NCI-H510A (cell line): ENCODE measurements around the gene ATP5ME.
"Not testable (repeated sequence)": the region's sequence is repeated elsewhere in the genome, so short reads cannot be mapped to it uniquely, and the experiment has no call there.

Experiments
- DNase-seq: peaks from one replicate; lab custom pipeline; 2025; lab: John Stamatoyannopoulos, UW

Gene ATP5ME

DNA sequence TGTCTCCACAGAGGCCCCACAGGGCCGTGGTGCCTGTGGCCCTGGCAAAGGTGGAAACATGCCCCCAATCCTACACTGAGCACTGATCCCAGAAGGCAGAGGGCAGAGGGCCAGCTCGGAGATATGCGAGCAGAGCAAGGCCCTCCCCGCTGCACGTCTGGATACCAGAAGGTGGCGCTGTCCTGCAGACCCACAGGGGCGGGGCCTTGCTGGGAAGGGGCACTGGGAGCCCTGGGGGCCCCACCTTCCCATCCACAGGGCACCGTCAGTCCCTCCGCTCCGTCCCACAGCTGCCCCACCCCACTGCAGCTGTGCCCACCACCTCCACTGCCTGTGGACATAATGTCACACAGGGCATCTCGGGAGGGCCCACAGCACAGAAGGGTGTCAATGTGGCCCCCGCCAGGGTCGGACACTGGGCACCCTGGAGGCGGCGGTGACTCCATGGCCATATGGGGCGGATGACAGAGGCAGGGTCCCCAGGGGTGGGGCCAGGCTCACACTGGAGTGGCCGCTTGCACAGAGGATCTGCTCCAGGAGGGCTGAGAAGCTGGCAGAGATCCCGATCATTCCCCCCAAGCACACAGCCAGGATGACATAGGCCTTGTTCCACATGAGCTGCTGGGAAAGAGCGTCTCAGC is 10.0 kb upstream of the ATP5ME start:
- no peak for DNase-seq

DNA sequence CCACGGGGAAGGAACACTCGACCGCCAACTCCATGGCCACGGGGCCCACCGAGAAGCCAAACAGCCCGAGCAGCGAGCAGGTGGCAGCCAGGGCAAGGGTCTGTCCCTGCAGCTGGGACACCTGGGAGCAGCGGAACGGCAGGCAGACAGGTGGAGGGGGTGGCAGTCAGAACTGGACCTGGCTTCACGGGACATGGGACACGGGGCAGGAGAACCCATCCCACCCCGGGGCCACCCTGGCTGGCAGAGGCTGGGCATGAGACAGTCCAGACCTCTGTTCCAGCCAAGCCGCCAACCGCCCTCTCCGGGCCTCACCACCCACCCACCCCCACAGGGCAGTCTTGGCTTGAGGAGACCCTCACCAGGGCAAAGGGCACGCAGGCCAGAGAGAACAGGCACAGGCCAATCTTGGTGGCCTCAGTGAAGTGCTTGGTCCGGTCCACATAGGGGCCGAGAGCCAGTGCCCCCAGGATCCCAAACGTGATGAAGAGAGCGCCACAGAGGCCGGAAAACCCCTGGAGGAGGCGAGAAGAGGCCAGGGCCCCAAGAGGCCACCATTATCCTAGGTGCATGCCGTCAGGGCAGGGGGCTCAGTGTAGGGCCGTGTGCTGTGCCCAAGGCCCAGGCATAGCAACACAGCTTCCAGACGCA is 9.3 kb upstream of the ATP5ME start:
- DNase-seq = no peak

DNA sequence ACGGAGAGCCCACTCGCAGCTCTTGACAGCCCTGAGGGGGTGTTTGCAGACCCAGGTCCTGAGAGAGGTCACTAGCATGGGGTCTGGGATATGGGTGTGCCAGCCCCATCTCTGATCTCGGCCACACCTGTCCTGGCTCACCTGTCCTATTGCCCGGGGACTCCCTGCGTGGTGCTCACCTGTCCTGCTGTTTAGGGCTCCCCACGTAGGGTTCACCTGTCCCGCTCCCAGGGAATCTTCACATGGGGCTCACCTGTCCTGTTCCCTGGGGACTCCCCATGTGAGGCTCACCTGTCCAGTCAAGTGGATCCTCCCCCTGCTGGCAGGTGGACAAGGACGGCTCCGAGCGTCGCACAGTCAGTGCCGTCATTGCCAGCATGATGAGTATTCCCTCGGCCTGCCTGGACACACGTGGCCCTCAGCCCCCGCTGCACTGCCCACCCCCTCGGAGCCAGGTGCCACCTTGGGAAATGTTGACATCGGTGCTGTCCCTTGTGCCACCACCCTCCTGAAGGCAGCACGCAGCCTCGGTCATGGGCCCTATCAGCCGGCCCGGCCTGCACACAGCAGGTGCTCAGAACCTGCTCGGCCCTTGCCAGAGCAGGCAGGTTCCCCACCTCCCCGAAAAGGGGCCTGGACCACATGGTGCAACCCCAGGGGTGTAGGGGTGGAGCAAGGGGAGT is 8.6 kb upstream of the ATP5ME start:
- DNase-seq = no peak

DNA sequence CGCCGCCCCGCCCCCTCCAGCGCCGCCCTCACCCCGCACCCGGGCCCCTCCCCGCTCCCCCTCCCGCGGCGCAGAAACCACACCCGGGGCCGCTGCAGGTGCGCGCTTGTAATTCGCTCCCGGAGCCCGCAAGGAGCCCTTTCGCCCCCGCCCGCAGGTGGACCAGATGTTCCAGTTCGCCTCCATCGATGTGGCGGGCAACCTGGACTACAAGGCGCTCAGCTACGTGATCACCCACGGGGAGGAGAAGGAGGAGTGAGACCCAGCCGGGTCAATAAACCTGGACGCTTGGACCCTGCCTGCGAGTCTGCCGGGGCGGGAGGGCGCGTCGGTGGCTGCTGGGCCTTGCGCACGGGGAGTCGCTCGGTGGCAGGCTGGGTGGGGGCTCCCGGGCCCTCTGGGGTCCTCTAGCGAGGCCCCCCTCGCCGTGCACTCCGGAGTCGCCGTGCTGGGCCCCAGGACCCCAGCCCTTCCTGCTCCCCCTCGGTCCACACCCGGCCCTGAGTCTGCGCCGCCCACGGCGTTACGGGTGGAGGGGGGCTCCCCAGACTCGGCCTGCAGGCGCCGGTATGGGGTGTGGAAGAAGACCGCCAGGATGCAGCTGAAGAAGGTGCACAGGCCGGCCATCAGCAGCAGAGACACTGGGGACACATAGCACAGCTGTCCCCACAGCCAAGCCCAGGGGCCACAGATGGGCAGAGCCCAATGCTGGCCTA is 7.8 kb upstream of the ATP5ME start:
- peak; percentile 74 for DNase-seq

- no peak for DNase-seq
Measured at GRCh38 chr4:680928-681645, 7.0 kb upstream of the ATP5ME start.

DNA sequence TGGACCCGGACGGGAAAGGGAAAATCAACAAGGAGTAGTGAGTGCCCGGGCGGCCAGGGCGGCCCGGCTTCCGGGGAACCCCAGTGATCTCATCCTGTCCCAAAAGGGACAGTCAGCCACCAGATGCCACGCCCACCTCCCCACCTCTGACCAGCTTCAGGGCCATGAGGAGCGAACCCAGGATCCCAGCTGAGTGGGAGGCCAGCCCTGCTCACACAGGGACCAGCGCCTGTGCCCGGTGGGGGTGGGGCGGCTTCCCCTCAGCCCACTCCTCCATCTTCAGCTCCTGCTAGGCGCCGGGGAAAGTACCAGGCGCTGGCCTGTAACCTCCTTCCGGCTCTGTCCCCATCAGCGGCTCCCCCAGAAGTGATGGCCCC is 6.5 kb upstream of the ATP5ME start:
- no peak for DNase-seq

DNA sequence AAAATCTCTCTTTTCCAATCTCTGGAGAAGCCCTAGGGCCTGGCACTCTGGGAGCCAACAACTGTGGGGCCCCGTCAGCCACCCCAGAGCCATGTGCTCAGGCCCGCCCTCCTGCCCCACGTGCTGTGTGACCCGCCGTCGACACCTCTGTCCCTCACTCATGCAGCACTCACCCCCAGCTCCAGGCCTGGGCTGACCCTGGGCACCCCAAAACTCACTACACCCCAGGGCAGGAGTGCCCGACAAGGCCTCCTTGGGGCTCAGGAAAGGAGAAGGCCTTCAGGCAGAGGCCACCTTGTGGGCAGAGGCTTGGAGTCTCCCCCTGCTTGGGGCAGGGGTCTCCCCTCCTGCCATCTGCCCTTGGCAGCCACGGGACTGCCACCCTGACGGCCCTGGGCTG is 6.0 kb upstream of the ATP5ME start:
- no peak for DNase-seq

DNA sequence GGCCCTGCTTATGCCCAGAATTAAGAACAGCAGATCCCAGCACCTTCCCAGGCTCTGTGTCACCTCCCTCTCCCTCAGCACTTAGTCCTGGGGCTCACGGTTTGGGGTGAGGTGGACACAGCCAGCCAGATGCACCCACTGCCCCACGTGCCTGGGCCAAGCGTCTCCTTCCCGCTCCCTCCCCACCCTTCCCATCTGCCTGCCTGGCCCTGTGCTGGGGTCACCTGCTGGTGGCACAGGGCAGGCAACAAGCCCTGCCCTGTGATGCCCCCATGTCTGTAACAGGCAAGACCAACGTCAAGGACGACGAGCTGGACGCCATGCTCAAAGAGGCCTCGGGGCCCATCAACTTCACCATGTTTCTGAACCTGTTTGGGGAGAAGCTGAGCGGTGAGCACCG is 5.6 kb upstream of the ATP5ME start:
- DNase-seq = no peak

- DNase-seq = no peak
Measured at GRCh38 chr4:679104-679481, 5.0 kb upstream of the ATP5ME start.

DNA sequence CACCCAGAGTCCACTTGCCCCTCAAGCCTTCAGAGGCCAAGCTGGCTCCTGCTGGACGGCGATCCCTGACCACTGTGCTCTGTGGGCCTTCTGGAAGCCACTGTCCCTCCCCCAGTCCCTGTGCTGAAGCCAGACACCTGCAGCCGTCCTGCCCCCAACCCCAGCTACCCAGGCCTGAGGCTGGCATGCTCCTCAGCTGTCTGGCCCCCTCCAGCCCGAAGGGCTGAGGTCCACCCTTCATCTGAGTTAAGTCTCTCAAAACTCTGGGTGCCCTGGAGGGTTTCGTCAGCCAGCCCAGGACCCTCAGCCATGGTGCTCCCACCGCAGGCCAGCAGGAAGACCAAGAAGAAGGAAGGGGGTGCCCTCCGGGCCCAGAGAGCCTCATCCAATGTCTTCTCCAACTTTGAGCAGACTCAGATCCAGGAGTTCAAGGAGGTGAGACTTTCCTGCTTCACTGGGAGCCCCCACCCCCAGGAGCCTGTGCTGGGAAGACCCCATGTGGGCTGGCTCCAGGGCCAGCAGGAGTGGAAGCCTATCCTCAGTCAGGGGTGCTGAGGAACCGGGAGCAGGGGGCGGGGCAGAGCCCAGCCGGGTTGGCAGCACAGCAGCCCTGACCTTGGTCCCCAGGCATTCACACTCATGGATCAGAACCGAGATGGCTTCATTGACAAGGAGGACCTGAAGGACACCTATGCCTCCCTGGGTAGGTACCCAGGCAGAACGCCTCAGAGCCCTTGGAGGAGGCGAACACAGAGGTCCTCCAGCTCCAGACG is 4.4 kb upstream of the ATP5ME start:
- no peak for DNase-seq

DNA sequence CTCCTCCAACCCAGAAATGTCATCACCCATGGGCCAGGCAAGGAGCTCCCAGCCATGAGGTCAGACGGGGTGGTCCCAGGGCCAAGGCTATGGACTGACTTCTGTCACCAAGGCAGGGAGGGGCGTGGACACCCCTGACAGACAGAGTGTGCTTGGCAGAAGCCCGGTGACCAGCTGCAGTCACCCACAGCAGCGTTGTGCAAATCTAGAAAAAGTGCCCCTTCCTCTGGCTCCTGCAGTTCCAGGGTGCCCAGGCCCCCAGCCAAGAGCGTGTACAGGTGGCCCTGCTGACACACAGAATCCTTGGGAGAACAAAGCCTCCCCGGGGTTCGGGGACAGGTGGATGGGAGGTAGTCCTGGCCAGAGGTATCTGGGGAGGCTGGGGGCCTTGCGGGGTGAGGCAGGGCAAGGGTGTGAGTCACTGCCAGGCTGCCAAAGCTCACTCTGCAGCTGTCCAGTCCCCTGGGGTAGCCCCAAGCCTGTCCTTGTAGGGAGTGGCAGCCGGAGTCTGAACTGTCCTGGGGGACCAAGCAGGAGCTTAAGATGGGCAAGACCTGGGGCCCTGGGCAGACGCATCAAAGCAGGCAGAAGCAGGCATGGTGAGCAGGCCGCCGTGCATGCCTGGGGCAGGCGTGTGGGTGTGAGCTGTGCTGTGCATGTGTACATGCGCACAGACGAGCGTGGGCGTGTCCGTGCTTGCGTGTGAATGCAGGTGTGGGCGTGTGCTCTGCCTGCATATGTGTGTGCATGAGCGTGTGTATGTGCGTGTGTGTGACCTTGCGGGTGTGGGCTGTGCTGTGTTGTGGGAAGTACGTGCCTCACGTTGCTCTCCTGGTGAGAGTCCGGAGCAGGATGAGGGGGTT is 3.6 kb upstream of the ATP5ME start:
- no peak for DNase-seq

DNA sequence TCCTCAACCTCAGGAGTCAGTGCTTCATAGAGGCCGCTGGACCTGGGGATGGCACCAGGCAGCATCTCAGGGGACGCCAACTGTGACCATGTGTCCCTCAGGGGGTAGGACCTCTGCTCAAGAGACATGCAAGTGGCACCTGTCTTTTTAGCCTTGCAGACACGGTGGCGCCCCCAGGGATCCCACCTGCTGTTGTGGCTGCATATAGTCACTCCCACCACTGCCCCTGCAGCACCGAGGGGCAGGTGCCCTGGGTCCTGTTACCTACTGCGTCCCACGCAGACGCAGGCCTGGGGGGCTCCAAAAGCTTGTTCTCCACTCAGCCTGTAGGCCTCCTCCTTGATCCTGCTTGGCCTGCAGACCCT is 2.8 kb upstream of the ATP5ME start:
- DNase-seq = no peak

DNA sequence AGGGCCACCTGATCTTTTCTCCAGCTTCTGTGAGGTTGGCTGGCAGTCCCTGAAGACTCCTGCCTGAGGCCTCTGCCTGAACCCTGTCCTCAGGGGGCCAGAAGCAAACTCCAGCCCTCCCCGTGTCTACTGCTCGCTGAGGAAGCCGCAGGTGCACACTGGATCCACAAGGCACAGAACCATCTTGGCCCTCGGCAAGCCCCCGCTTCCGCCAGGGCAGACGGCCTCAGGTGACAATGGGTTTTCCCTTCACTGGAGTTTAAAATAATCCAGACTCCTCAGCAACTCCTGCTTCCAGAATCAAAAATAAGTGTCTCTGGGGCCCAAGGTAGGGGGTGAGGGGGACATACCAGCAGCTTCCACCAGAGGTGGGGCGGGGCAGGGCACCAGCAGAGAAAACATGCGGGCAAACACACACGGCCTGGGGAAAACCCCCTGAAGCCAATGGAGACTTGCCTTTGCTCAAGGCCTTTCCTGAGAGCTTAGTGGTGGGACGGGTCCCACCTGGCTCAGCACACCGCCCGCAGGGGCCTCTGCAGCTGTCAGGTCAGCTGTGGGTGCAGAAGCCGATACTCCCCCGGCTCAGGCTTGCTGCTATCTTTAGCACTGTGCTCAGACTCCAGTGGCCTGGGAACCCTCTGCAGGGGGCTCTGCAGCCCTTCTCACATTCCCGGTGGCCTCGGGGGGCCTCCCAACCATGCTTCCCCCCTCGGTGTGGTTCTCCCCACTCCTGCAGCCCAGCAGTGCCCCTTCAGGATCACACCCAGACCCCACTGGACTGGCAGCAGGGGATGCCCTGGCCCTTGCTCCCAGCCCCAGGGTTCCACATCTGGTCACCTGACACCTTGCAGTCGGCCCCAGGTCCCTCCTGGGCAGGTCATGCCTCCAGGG is 2.1 kb upstream of the ATP5ME start:
- DNase-seq = no peak

DNA sequence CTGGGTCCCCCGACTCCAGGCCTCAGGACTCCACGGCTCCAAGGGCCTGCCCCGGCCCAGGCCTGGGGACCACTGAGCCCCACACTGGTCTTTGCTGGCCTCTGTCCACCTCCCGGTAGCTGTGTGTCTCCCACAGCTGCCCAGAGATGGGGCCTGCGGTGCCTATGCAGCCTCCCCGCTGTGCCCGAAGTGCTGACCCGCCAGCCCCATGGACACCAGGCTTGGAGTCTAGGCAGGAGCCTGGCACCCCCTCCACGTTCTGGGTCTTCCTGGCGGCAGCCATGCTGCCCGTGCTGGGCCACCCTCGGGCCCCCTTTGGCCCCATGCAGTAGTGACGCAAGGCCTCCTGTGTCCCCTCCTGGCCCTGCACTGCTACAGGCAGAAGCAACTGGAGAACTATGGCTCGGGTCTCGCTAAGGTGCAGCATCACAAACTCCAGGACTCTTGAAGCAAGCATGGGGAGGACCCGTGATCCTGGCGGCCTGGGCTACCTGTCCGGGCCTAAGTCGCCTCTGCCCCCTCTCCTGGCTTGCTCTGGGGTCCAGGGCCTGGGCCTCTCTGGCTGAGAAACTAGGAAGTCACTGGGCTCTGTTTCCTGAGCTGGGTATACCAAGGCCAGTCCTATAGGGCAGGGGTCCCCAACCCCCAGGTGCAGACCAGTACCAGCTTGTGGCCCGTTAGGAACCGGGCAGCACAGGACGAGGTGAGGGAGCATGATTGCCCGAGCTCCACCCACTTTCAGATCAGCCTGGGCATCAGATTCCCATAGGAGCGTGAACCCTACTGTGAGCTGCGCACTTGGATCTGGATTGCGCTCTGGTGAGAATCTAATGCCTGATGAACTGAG is 1.2 kb upstream of the ATP5ME start:
- DNase-seq = no peak

DNA sequence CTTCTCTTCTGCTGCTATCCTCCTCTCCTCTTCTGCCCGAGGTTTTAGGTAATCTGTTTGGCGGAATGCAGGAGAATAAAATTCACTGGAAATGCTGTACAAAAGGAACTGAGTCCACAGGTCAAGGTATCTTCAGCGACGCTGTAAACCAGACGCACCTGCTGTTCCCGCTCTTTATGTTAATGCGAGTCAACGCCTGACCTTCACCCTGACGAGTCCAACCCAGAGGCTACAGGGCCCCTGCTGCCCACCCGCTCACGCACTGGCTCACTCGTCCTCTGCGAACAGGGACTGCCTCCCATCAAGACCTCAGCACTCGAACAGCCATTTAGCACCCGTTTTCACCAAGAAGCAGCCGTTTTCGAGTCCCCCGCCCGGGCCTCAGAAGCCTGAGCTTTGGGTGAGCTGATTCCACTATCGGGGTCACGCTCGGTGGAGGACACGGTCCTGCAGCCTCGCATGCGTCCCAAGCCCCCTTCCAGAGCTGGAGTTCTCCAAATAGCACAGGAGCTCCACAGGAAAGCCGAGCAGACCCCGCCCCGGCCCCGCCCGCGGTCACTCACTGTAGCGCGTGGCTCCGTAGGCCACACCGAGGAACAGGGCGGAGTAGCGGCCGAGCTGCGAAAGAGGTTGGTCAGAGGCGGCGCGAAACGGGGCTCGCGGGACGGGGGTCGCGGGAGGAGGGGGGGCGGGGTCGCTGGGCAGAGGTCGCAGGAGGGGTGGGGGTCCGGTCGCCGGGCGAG is 556 bp downstream of the ATP5ME start:
- no peak for DNase-seq

- DNase-seq = no peak
Measured at GRCh38 chr4:671769-672168, 2.3 kb downstream of the ATP5ME start.

DNA sequence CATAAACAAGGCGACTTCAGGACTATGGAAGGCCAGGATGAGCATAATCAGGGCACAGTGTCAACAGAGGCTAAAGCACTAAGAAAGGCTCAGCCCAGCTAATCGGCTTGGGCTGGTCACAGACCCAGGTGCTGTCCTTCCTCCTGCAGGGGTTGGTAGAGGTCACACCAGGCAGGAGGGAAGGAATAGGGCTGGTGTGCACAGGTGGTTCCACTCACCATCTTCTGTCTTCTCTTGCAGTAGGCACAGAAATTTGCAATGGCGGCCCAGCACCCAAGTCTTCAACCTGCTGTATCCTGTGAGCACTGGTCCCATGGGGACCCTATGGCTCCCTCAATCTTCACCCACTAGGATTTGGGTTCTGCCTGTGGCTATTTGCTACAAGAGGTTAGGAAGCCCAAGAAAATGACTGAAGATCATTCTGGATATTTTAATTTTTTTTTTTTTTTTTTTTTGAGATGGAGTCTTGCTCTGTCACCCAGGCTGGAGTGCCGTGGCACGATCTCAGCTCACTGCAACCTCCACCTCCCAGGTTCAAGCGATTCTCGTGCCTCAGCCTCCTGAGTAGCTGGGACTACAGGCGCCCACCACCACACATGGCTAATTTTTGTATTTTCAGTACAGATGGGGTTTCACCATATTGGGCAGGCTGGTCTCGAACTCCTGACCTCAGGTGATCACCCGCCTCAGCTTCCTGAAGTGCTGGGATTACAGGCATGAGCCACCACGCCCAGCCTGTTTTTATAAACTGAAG is 4.1 kb downstream of the ATP5ME start:
- not testable (repeated sequence) for DNase-seq
